ENCODE data around the gene UBE2F. TPM values are rescaled to one million over a fixed set of nuclear protein-coding genes. Genes with fewer than 3 reads are reported as not detected.

Gene UBE2F
- total RNA-seq, 4 donors from 2014 or later: 40.7 to 88.9 (median 64.9) TPM

DNA sequence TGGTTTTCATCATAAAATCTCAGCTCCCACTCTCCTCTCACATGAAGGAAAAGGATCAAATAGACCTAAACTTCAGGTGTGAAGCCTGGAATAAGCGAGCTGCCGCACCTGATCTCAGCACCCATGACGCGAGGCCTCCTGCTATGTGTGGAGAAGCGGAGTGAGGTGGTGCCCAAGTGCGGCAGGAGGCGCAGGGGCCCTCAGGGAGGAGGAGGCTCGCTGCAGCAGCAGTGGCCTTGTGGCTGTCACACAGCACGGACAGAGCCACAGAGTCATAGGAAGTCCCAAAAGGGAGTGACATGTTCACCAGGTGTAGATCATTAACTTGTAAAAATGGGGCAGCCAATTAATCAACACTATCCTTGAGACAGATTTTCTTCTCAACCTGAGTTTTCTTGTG lies 103.1 kb downstream of the UBE2F start:
- Histone ChIP-seq H3K9me3 (no peaks in the 10 kb centered on the region), H3K4me1 (no peaks in the 10 kb centered on the region), H3K27ac (no peak overlapping the region), H3K36me3 (no peaks in the 10 kb centered on the region), H3K4me3 (no peak overlapping the region), H3K27me3 (no peaks in the 10 kb centered on the region)
- no peak for DNase-seq
- intact Hi-C loops (cut with DNase I; ENCODE audit: low total_unique reads): no loop called here
- TF ChIP-seq, protein P1, sequence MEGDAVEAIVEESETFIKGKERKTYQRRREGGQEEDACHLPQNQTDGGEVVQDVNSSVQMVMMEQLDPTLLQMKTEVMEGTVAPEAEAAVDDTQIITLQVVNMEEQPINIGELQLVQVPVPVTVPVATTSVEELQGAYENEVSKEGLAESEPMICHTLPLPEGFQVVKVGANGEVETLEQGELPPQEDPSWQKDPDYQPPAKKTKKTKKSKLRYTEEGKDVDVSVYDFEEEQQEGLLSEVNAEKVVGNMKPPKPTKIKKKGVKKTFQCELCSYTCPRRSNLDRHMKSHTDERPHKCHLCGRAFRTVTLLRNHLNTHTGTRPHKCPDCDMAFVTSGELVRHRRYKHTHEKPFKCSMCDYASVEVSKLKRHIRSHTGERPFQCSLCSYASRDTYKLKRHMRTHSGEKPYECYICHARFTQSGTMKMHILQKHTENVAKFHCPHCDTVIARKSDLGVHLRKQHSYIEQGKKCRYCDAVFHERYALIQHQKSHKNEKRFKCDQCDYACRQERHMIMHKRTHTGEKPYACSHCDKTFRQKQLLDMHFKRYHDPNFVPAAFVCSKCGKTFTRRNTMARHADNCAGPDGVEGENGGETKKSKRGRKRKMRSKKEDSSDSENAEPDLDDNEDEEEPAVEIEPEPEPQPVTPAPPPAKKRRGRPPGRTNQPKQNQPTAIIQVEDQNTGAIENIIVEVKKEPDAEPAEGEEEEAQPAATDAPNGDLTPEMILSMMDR (IDR thresholded peaks at IDR 0.05): no peak
- no peak for TF ChIP-seq POLR2A (IDR thresholded peaks at IDR 0.05)

DNA sequence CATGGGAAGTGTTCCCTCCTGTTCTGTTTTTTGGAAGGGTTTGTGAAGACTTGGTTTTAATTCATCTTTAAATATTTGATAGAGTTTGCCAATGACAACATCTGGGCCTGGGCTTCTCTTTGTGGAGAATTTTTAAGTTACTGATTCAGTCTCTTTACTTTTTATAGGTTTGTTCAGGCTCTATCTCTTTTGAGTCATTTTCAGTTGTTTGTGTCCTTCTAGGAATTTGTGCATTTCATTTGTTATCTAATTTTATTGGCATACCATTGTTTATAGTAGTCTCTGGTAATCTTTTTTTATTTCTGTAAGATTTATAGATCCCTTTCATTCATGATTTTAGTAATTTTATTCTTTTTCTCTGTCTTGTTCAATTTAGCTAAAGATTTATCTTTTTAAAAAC lies 108.6 kb downstream of the UBE2F start:
- intact Hi-C loops (cut with DNase I; ENCODE audit: low total_unique reads): no loop called here
- no peak for DNase-seq
- Histone ChIP-seq H3K27ac (no peak overlapping the region), H3K4me1 (no peaks in the 10 kb centered on the region), H3K36me3 (no peaks in the 10 kb centered on the region), H3K9me3 (no peaks in the 10 kb centered on the region), H3K4me3 (no peak overlapping the region), H3K27me3 (no peaks in the 10 kb centered on the region)
- TF ChIP-seq, protein P1 (IDR thresholded peaks at IDR 0.05): no peak
- no peak for TF ChIP-seq POLR2A (IDR thresholded peaks at IDR 0.05)

DNA sequence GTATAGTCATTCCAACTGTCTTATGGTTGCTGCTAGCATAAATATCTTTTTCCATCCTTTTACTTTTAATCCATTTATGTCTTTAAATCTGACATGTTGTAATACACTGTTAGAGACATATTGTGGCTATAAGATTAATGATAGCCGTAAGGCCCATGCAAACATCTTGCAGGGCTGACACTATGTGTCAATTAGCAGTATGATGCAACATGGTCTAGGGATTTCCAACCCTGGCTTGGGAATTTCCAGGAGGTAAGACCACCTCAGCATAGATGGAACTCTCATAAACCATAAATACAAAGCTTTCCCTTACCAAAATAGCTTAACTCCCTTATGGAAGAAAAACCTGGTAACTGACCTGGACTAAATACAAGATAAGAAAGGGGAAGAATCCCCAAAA lies 110.5 kb downstream of the UBE2F start:
- no peak overlapping the region for H3K4me3 ChIP-seq
- TF ChIP-seq, protein P1 (IDR thresholded peaks at IDR 0.05): no peak
- no peak for TF ChIP-seq POLR2A (IDR thresholded peaks at IDR 0.05)
- DNase-seq: no peak
- H3K9me3 ChIP-seq: no peaks in the 10 kb centered on the region
- H3K4me1 ChIP-seq: no peaks in the 10 kb centered on the region
- no peaks in the 10 kb centered on the region for H3K36me3 ChIP-seq
- intact Hi-C loops (cut with DNase I; ENCODE audit: low total_unique reads): no loop called here
- no peaks in the 10 kb centered on the region for H3K27me3 ChIP-seq
- no peak overlapping the region for H3K27ac ChIP-seq

- no peaks in the 10 kb centered on the region for H3K27me3 ChIP-seq
- no peaks in the 10 kb centered on the region for H3K9me3 ChIP-seq
- H3K4me1 ChIP-seq: no peaks in the 10 kb centered on the region
- DNase-seq: no peak
- intact Hi-C loops (cut with DNase I; ENCODE audit: low total_unique reads): no loop called here
- no peak overlapping the region for H3K4me3 ChIP-seq
- no peak overlapping the region for H3K27ac ChIP-seq
- no peaks in the 10 kb centered on the region for H3K36me3 ChIP-seq
- TF ChIP-seq, protein P1 (IDR thresholded peaks at IDR 0.05): no peak
- no peak for TF ChIP-seq POLR2A (IDR thresholded peaks at IDR 0.05)
Observed at GRCh38 chr2:238079874-238080327, 113.1 kb downstream of the UBE2F start.

GRCh38 chr2:238080518-238080917 lies 113.7 kb downstream of the UBE2F start:
- H3K4me3 ChIP-seq: no peak overlapping the region
- H3K27ac ChIP-seq: no peak overlapping the region
- H3K9me3 ChIP-seq: no peaks in the 10 kb centered on the region
- no peak for DNase-seq
- H3K4me1 ChIP-seq: no peaks in the 10 kb centered on the region
- no peak for TF ChIP-seq POLR2A (IDR thresholded peaks at IDR 0.05)
- TF ChIP-seq, protein P1 (IDR thresholded peaks at IDR 0.05): no peak
- intact Hi-C loops (cut with DNase I; ENCODE audit: low total_unique reads): no loop called here
- H3K27me3 ChIP-seq: no peaks in the 10 kb centered on the region
- no peaks in the 10 kb centered on the region for H3K36me3 ChIP-seq

Measured in uterus (tissue), 4 donors.